Measurements from ENCODE around the gene CNOT4.

CNOT4 gene

DNA sequence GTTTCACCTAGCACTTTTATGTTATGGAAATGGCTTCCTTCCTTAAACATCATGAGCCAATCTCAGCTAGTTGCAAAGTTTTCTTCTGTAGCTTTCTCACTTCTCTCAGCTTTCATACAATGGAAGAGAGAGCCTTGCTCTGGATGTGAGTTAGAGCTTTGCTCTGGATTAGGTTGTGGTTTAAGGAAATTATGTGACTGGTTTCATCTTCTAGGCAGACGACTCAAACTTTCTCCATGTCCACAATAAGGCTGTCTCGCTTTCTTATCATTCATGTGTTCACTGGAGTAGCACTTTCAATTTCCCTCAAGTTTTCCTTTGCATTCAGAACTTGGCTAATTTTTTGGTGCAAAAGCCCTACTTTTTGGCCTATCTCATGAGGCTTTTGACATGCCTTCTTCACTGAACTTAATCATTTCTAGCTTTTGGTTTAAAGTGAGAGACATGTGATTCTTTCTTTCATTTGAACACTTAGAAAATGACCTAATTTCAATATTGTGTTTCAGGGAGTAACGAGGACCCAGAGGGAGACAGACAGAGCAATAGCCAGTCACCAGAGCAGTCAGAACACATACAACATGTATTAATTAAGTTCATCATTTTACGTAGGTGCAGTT lies 49.8 kb downstream of the CNOT4 start:
- Histone ChIP-seq H3K4me3 (ENCODE audit: low read depth, low read length) (no peak overlapping the region), H3K27me3 (no peaks in the 10 kb centered on the region), H3K9me3 (no peaks in the 10 kb centered on the region), H3K4me1 (peaks cover 4% of the 10 kb centered on the region), H3K36me3 (no peaks in the 10 kb centered on the region)
- no peak for DNase-seq
- TF ChIP-seq, protein P1, sequence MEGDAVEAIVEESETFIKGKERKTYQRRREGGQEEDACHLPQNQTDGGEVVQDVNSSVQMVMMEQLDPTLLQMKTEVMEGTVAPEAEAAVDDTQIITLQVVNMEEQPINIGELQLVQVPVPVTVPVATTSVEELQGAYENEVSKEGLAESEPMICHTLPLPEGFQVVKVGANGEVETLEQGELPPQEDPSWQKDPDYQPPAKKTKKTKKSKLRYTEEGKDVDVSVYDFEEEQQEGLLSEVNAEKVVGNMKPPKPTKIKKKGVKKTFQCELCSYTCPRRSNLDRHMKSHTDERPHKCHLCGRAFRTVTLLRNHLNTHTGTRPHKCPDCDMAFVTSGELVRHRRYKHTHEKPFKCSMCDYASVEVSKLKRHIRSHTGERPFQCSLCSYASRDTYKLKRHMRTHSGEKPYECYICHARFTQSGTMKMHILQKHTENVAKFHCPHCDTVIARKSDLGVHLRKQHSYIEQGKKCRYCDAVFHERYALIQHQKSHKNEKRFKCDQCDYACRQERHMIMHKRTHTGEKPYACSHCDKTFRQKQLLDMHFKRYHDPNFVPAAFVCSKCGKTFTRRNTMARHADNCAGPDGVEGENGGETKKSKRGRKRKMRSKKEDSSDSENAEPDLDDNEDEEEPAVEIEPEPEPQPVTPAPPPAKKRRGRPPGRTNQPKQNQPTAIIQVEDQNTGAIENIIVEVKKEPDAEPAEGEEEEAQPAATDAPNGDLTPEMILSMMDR (IDR thresholded peaks at IDR 0.05; ENCODE audit: low read depth, low read length): no peak

- H3K4me1 ChIP-seq: peaks cover 4% of the 10 kb centered on the region
- no peaks in the 10 kb centered on the region for H3K36me3 ChIP-seq
These were observed 50.8 kb downstream of the CNOT4 start for GRCh38 chr7:135459076-135459475.

GRCh38 chr7:135454060-135454459 lies 55.8 kb downstream of the CNOT4 start:
- Histone ChIP-seq H3K4me1 (no peaks in the 10 kb centered on the region), H3K27me3 (no peaks in the 10 kb centered on the region), H3K36me3 (no peaks in the 10 kb centered on the region), H3K9me3 (no peaks in the 10 kb centered on the region), H3K4me3 (ENCODE audit: low read depth, low read length) (no peak overlapping the region)
- DNase-seq: no peak
- TF ChIP-seq, protein P1 (IDR thresholded peaks at IDR 0.05; ENCODE audit: low read depth, low read length): no peak

More at GRCh38 chr7:135459076-135459475, 50.8 kb downstream of the CNOT4 start:
- no peak for DNase-seq
- H3K9me3 ChIP-seq: no peaks in the 10 kb centered on the region
- no peak overlapping the region for H3K4me3 ChIP-seq (ENCODE audit: low read depth, low read length)
- TF ChIP-seq, protein P1 (IDR thresholded peaks at IDR 0.05; ENCODE audit: low read depth, low read length): no peak
- H3K27me3 ChIP-seq: no peaks in the 10 kb centered on the region

GRCh38 chr7:135449436-135449835 lies 60.5 kb downstream of the CNOT4 start:
- TF ChIP-seq, protein P1 (IDR thresholded peaks at IDR 0.05; ENCODE audit: low read depth, low read length): no peak
- Histone ChIP-seq H3K27me3 (no peaks in the 10 kb centered on the region), H3K4me1 (no peaks in the 10 kb centered on the region), H3K36me3 (no peaks in the 10 kb centered on the region), H3K9me3 (no peaks in the 10 kb centered on the region), H3K4me3 (ENCODE audit: low read depth, low read length) (no peak overlapping the region)
- no peak for DNase-seq

DNA sequence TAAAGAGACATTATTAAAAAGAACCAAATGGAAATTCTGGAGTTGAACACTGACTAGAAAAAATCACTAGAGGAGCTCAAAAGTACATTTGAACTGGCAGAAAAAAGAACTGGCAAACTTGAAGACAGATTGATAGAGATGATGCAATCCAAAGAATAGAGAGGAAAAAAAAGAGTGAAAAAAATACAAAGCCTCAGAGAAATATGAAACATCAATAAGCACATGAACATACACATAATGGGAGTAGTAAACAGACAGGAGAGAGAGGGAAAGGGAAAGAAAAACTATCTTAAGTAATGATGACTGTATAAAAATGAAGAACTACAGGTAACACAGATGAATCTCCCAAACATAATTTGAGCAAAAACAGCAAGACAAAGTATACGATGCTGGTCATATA lies 61.1 kb downstream of the CNOT4 start:
- H3K4me1 ChIP-seq: no peaks in the 10 kb centered on the region
- no peaks in the 10 kb centered on the region for H3K27me3 ChIP-seq
- H3K9me3 ChIP-seq: no peaks in the 10 kb centered on the region
- H3K36me3 ChIP-seq: no peaks in the 10 kb centered on the region
- TF ChIP-seq, protein P1 (IDR thresholded peaks at IDR 0.05; ENCODE audit: low read depth, low read length): no peak
- no peak overlapping the region for H3K4me3 ChIP-seq (ENCODE audit: low read depth, low read length)
- no peak for DNase-seq

- no peaks in the 10 kb centered on the region for H3K36me3 ChIP-seq
- TF ChIP-seq, protein P1 (IDR thresholded peaks at IDR 0.05; ENCODE audit: low read depth, low read length): no peak
- H3K4me1 ChIP-seq: no peaks in the 10 kb centered on the region
- no peak for DNase-seq
- H3K4me3 ChIP-seq (ENCODE audit: low read depth, low read length): no peak overlapping the region
- no peaks in the 10 kb centered on the region for H3K9me3 ChIP-seq
- no peaks in the 10 kb centered on the region for H3K27me3 ChIP-seq
These were observed 62.2 kb downstream of the CNOT4 start for GRCh38 chr7:135447748-135448147.
